ENCODE results near the gene LMTK2. TPM values are rescaled to one million over a fixed set of nuclear protein-coding genes. Genes with fewer than 3 reads are reported as not detected.

The LMTK2 gene
- total RNA-seq, 4 donors from 2014 or later, result 22.5 to 31.7 (median 28.4) TPM

DNA sequence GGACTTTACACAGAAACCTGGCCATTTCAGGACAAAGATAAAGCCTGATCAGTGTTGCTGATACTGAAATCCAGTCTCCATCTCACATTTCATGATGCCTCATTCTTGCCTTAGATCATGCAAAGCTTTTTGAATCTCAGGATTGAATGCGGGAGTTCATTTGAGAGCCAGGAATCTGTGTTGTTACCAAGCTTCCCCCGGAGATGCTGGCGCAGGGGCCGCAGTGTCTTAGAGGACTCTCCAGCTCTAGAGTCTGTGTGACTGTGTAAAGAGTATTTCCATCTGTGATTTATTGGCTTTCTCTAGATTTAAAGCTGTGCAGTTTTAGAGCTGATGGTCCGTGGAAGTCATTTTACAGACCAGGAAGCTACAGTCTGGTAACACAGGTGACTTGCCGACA is 32.0 kb downstream of the LMTK2 start:
- intact Hi-C loops (cut with DNase I), result no loop called here
- DNase-seq (ENCODE audit: extremely low spot score), result no peak
- Histone ChIP-seq H3K9me3 (no peaks in the 10 kb centered on the region), H3K27ac (replicated peaks in 1 of 4) (no peak overlapping the region), H3K36me3 (peaks cover 5 to 56% (median 48%) of the 10 kb centered on the region in 4 donors), H3K4me1 (peaks cover 7 to 19% (median 9%) of the 10 kb centered on the region in 4 donors), H3K27me3 (no peaks in the 10 kb centered on the region), H3K4me3 (no peak overlapping the region)
- 100% methylated on average over 6 of the region's 6 CpGs for WGBS
- TF ChIP-seq EP300 (IDR thresholded peaks at IDR 0.05) (no peak), POLR2AphosphoS5 (IDR thresholded peaks at IDR 0.05) (no peak), POLR2A (IDR thresholded peaks at IDR 0.05; ENCODE audit: low read depth) (no peak)
- TF ChIP-seq, protein P1, sequence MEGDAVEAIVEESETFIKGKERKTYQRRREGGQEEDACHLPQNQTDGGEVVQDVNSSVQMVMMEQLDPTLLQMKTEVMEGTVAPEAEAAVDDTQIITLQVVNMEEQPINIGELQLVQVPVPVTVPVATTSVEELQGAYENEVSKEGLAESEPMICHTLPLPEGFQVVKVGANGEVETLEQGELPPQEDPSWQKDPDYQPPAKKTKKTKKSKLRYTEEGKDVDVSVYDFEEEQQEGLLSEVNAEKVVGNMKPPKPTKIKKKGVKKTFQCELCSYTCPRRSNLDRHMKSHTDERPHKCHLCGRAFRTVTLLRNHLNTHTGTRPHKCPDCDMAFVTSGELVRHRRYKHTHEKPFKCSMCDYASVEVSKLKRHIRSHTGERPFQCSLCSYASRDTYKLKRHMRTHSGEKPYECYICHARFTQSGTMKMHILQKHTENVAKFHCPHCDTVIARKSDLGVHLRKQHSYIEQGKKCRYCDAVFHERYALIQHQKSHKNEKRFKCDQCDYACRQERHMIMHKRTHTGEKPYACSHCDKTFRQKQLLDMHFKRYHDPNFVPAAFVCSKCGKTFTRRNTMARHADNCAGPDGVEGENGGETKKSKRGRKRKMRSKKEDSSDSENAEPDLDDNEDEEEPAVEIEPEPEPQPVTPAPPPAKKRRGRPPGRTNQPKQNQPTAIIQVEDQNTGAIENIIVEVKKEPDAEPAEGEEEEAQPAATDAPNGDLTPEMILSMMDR (IDR thresholded peaks at IDR 0.05), result no peak

DNA sequence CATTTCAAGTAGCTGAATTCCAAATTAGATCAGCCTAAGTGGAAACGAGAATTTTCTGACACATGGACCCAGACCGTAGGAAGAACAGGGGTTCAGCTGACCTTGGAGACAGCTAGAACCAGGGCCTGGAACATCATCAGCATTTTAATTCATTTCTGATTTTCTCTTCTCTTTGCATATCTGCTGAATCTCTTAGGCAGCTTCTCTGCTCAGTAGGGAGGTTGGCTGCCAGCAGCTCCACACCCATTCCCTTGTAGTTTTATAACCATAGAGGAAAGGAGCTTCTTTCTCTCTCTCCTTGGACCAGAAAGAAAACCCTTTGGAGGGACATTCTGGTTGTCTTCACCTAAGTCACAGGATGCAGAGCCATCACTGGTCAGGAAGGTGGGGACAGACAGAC is 36.0 kb downstream of the LMTK2 start:
- WGBS, result 100% methylated on average over 2 of the region's 2 CpGs
- Histone ChIP-seq H3K4me3 (no peak overlapping the region), H3K27ac (replicated peaks in 1 of 4) (no peak overlapping the region), H3K36me3 (peaks cover 5 to 60% (median 48%) of the 10 kb centered on the region in 4 donors), H3K9me3 (peaks cover 0 to 8% (median 0%) of the 10 kb centered on the region in 4 donors), H3K27me3 (no peaks in the 10 kb centered on the region), H3K4me1 (no peaks in the 10 kb centered on the region)
- no peak for DNase-seq (ENCODE audit: extremely low spot score)
- TF ChIP-seq, protein P1 (IDR thresholded peaks at IDR 0.05), result no peak
- no peak for TF ChIP-seq POLR2AphosphoS5 (IDR thresholded peaks at IDR 0.05)
- TF ChIP-seq POLR2A (IDR thresholded peaks at IDR 0.05; ENCODE audit: low read depth), result no peak
- TF ChIP-seq EP300 (IDR thresholded peaks at IDR 0.05), result no peak
- intact Hi-C loops (cut with DNase I), result no loop called here

GRCh38 chr7:98148607-98149006 is 41.9 kb downstream of the LMTK2 start:
- Histone ChIP-seq H3K36me3 (peaks cover 0 to 29% (median 23%) of the 10 kb centered on the region in 4 donors), H3K4me1 (no peaks in the 10 kb centered on the region), H3K27me3 (no peaks in the 10 kb centered on the region), H3K9me3 (peaks cover 0 to 8% (median 0%) of the 10 kb centered on the region in 4 donors), H3K4me3 (no peak overlapping the region), H3K27ac (replicated peaks in 1 of 4) (no peak overlapping the region)
- 90% methylated on average over 5 of the region's 5 CpGs for WGBS
- intact Hi-C loops (cut with DNase I), result no loop called here
- TF ChIP-seq POLR2AphosphoS5 (IDR thresholded peaks at IDR 0.05), result no peak
- TF ChIP-seq EP300 (IDR thresholded peaks at IDR 0.05), result no peak
- TF ChIP-seq, protein P1 (IDR thresholded peaks at IDR 0.05), result no peak
- no peak for TF ChIP-seq POLR2A (IDR thresholded peaks at IDR 0.05; ENCODE audit: low read depth)
- DNase-seq (ENCODE audit: extremely low spot score), result no peak

DNA sequence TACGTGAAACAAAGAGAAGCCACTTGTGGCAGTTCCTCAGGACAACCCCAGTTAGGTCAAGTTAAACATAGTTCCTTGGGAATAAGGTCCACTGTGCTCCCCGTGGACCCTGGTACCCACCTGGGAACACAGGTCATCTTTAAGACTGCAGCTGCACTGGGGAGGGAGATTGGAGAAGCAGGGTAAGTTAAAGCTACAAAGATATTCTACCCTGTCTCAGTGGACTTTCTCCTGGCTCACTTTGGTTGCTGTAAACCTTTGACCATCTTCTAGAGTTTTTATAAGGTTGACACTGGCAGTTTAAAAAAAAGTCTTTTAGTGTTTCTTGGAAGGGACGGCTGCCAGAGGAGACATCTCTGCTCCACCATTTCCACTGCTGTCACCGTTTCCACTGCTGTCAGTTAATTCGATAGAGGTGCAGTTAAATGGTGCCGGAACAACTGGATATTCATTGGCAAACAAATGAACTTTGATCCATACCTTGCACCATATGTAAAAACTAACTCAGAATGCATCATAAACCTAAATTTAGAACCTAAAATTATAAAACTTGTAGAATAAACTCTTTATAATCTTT is 42.5 kb downstream of the LMTK2 start:
- H3K27me3 ChIP-seq, result no peaks in the 10 kb centered on the region
- no peak for DNase-seq (ENCODE audit: extremely low spot score)
- H3K4me3 ChIP-seq, result no peak overlapping the region
- intact Hi-C loops (cut with DNase I), result no loop called here
- no peak overlapping the region for H3K27ac ChIP-seq (replicated peaks in 1 of 4)
- 92% methylated on average over 6 of the region's 6 CpGs for WGBS
- H3K9me3 ChIP-seq, result peaks cover 0 to 8% (median 0%) of the 10 kb centered on the region in 4 donors
- peaks cover 0 to 25% (median 23%) of the 10 kb centered on the region in 4 donors for H3K36me3 ChIP-seq
- TF ChIP-seq EP300 (IDR thresholded peaks at IDR 0.05), result no peak
- no peak for TF ChIP-seq POLR2A (IDR thresholded peaks at IDR 0.05; ENCODE audit: low read depth)
- no peak for TF ChIP-seq POLR2AphosphoS5 (IDR thresholded peaks at IDR 0.05)
- TF ChIP-seq, protein P1 (IDR thresholded peaks at IDR 0.05), result no peak
- H3K4me1 ChIP-seq, result no peaks in the 10 kb centered on the region

GRCh38 chr7:98151884-98152283 is 45.2 kb downstream of the LMTK2 start:
- H3K27ac ChIP-seq (replicated peaks in 1 of 4), result no peak overlapping the region
- intact Hi-C loops (cut with DNase I), result no loop called here
- no peak overlapping the region for H3K4me3 ChIP-seq
- H3K9me3 ChIP-seq, result no peaks in the 10 kb centered on the region
- no peak for DNase-seq (ENCODE audit: extremely low spot score)
- peaks cover 9 to 49% (median 39%) of the 10 kb centered on the region in 4 donors for H3K36me3 ChIP-seq
- no peaks in the 10 kb centered on the region for H3K27me3 ChIP-seq
- TF ChIP-seq EP300 (IDR thresholded peaks at IDR 0.05) (no peak), POLR2AphosphoS5 (IDR thresholded peaks at IDR 0.05) (no peak), POLR2A (IDR thresholded peaks at IDR 0.05; ENCODE audit: low read depth) (no peak)
- TF ChIP-seq, protein P1 (IDR thresholded peaks at IDR 0.05), result no peak
- H3K4me1 ChIP-seq, result no peaks in the 10 kb centered on the region
- WGBS, result 84% methylated on average over 5 of the region's 5 CpGs
